OCI-LY3 (cell line): ENCODE data around the gene CIP2A.

Experiments
- H2AFZ ChIP-seq: fragments of 200-600, 300-600 bp; shearing (Covaris generic); 2 replicates; pipeline ENCODE4 v1.6.0; 2014; ENCODE audit warnings: antibody characterized with exemption, low read depth, low read length
- H3K27ac ChIP-seq: fragments of 200-600, 300-600 bp; sonication (generic); 2 replicates; pipeline ENCODE4 v1.5.1; 2014; ENCODE audit warnings: mild to moderate bottlenecking, low read length, moderate library complexity, mixed read lengths
- H3K27me3 ChIP-seq: fragments of 200-600, 300-600 bp; sonication (generic); 2 replicates; pipeline ENCODE4 v1.6.1; 2014; ENCODE audit warnings: low read depth, low read length, mixed read lengths
- H3K36me3 ChIP-seq: fragments of 200-600, 300-600 bp; sonication (generic); replicated peaks from 2 replicates; pipeline ENCODE3; 2014; ENCODE audit warnings: low read depth, low read length, mixed read lengths
- H3K4me1 ChIP-seq: fragments of 300-600, 200-600 bp; sonication (generic); 2 replicates; pipeline ENCODE4 v1.6.1; 2014; ENCODE audit warnings: low read length, mixed read lengths
- H3K4me2 ChIP-seq: fragments of 200-600, 300-600 bp; sonication (generic); 2 replicates; pipeline ENCODE4 v1.6.1; 2014; ENCODE audit warnings: low read length, mixed read lengths
- H3K4me3 ChIP-seq: fragments of 300-600, 200-600 bp; sonication (generic); 2 replicates; pipeline ENCODE4 v1.5.1; 2014; ENCODE audit warnings: antibody characterized with exemption, mild to moderate bottlenecking, low read length, moderate library complexity
- H3K79me2 ChIP-seq: fragments of 300-600, 200-600 bp; shearing (Covaris generic); 2 replicates; pipeline ENCODE4 v1.6.1; 2014; ENCODE audit warnings: mild to moderate bottlenecking, low read length, mixed read lengths
- H3K9ac ChIP-seq: fragments of 300-600, 200-600 bp; shearing (Covaris generic); 2 replicates; pipeline ENCODE4 v1.6.0; 2014; ENCODE audit warnings: mild to moderate bottlenecking, low read length, moderate library complexity
- H3K9me3 ChIP-seq: fragments of 200-600, 300-600 bp; shearing (Covaris generic); 2 replicates; pipeline ENCODE4 v1.6.1; 2014; ENCODE audit warnings: low read length, mixed read lengths; ENCODE audit not compliant: insufficient read depth
- H4K20me1 ChIP-seq: fragments of 200-600, 300-600 bp; sonication (generic); 2 replicates; pipeline ENCODE4 v1.6.1; 2016; ENCODE audit warnings: low read length, mixed read lengths; ENCODE audit not compliant: insufficient read depth
- CTCF ChIP-seq: fragments of 200-600, 300-600 bp; sonication (generic); IDR thresholded peaks from 2 replicates; pipeline ENCODE4 v1.5.1; 2014; ENCODE audit warnings: antibody characterized with exemption, low read length, low read depth
- EZH2phosphoT487 ChIP-seq: fragments of 200-600 bp; shearing (Covaris generic); IDR thresholded peaks from 2 replicates; pipeline ENCODE4 v1.6.1; 2018; ENCODE audit warnings: antibody characterized with exemption, mixed run types, low read depth

The CIP2A gene

DNA sequence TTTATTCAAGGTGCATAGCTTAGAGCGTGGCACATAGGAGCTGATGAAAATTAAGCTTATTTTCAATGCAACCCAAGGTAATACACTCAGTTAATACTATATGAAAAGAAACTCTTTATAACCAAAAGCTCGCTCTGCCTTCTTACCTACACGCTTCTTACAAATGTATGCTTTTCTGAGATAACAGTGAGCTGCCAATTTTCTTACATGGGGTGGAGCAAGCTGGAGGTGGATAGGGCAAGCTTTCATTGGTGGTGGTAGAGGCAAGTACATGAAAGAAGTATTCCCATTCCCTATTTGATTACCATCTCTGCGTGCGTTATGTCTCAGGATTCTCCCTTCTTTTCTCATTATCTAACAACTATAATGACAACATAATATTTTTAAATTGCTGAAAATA lies 9.1 kb upstream of the CIP2A start:
- H3K4me3 ChIP-seq, result no peak overlapping the region
- peaks cover 8% of the 10 kb centered on the region; the same call in 1 of the 2 replicates for H3K4me1 ChIP-seq
- no peaks in the 10 kb centered on the region; the same call in 1 of the 2 replicates for H3K9me3 ChIP-seq
- H3K27me3 ChIP-seq, result no peaks in the 10 kb centered on the region
- no peak overlapping the region for H3K9ac ChIP-seq
- peaks cover 5% of the 10 kb centered on the region for H3K36me3 ChIP-seq
- H3K27ac ChIP-seq, result no peak overlapping the region
- H3K79me2 ChIP-seq, result no peaks in the 10 kb centered on the region
- no peaks in the 10 kb centered on the region for H4K20me1 ChIP-seq
- TF ChIP-seq CTCF (no peak), EZH2phosphoT487 (no peak)
- H3K4me2 ChIP-seq, result no peak overlapping the region
- H2AFZ ChIP-seq, result no peak overlapping the region

DNA sequence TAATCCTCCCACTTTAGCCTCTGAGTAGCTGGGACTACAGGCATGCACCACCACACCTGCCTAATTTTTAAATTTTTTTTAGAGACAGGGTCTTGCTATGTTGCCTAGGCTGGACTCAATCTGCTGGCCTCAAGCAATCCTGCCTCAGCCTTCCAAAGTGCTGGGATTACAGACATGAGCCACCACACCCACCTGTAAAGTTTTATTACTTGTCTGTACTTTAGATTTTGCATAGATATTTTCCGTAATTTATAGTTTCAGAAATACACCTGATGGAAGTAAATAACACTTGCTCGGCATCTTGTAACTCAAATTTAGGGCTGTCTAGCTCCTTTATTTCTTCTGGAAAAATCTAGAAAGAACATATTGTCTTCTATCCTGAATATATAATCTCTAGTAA lies 6.1 kb upstream of the CIP2A start:
- Histone ChIP-seq H3K27ac (no peak overlapping the region), H3K9ac (no peak overlapping the region), H3K79me2 (peaks cover 3% of the 10 kb centered on the region; the same call in 1 of the 2 replicates), H3K36me3 (no peaks in the 10 kb centered on the region), H2AFZ (no peak overlapping the region), H3K27me3 (no peaks in the 10 kb centered on the region), H3K4me3 (no peak overlapping the region), H3K4me1 (peaks cover 17% of the 10 kb centered on the region; the same call in 1 of the 2 replicates), H3K4me2 (no peak overlapping the region), H4K20me1 (no peaks in the 10 kb centered on the region), H3K9me3 (no peaks in the 10 kb centered on the region)
- TF ChIP-seq CTCF (no peak), EZH2phosphoT487 (no peak)

GRCh38 chr3:108590460-108590859 lies 1.2 kb upstream of the CIP2A start:
- no peaks in the 10 kb centered on the region for H3K9me3 ChIP-seq
- TF ChIP-seq EZH2phosphoT487, result no peak
- TF ChIP-seq CTCF, result no peak
- no peaks in the 10 kb centered on the region for H3K27me3 ChIP-seq
- peaks cover 6% of the 10 kb centered on the region for H3K36me3 ChIP-seq
- H3K4me3 ChIP-seq, result peak overlapping the region; percentile 88
- H3K27ac ChIP-seq, result no peak overlapping the region
- H4K20me1 ChIP-seq, result peaks cover 19% of the 10 kb centered on the region
- H3K9ac ChIP-seq, result peak overlapping the region; percentile 73
- H3K79me2 ChIP-seq, result peaks cover 47% of the 10 kb centered on the region
- H3K4me2 ChIP-seq, result peak overlapping the region; percentile 73
- H3K4me1 ChIP-seq, result peaks cover 15% of the 10 kb centered on the region
- peak overlapping the region; percentile 48; the same call in 1 of the 2 replicates for H2AFZ ChIP-seq

- peaks cover 24% of the 10 kb centered on the region for H4K20me1 ChIP-seq
- peaks cover 49% of the 10 kb centered on the region for H3K79me2 ChIP-seq
- TF ChIP-seq EZH2phosphoT487, result no peak
- TF ChIP-seq CTCF, result 0 out of 2 replicates have a peak, but pooled peaks have one; percentile 9
- peaks cover 10% of the 10 kb centered on the region for H3K36me3 ChIP-seq
- peak overlapping the region; percentile 48 for H2AFZ ChIP-seq
- H3K27me3 ChIP-seq, result no peaks in the 10 kb centered on the region
- H3K9me3 ChIP-seq, result no peaks in the 10 kb centered on the region
- peak overlapping the region; percentile 88 for H3K4me3 ChIP-seq
- peak overlapping the region; percentile 73 for H3K4me2 ChIP-seq
- peak overlapping the region; percentile 72 for H3K27ac ChIP-seq
- peaks cover 15% of the 10 kb centered on the region for H3K4me1 ChIP-seq
- peak overlapping the region; percentile 73 for H3K9ac ChIP-seq
Observed at GRCh38 chr3:108589998-108590323, 723 bp upstream of the CIP2A start.
